Colonic mucosa (tissue), 4 donors: ENCODE measurements around the gene PPIL1. TPM values are rescaled to one million over a fixed set of nuclear protein-coding genes. Genes with fewer than 3 reads are reported as not detected.
A peak's percentile ranks its signal among the peaks of the same experiment; 100 is the strongest.

Experiments used
- DNase-seq: peaks from one replicate; pipeline ENCODE4 v3.0.0-alpha.2; 2020
- H3K27ac ChIP-seq: fragments of 200-600 bp; one replicate; pipeline ENCODE4 v1.8.0; 2021
- H3K27me3 ChIP-seq: fragments of 200-600 bp; one replicate; pipeline ENCODE4 v1.8.0; 2021
- H3K36me3 ChIP-seq: fragments of 200-600 bp; one replicate; pipeline ENCODE4 v1.8.0; 2021
- H3K4me1 ChIP-seq: fragments of 200-600 bp; one replicate; pipeline ENCODE4 v1.8.0; 2021; ENCODE audit warnings: mild to moderate bottlenecking
- H3K4me3 ChIP-seq: fragments of 200-600 bp; one replicate; pipeline ENCODE4 v1.8.0; 2021
- H3K9ac ChIP-seq, 2 donors: one replicate each; pipeline ENCODE4 v1.7.0; 2013; ENCODE audit warnings: control low read depth in 2 of 2, low read depth in 2 of 2, low read length in 2 of 2
- H3K9me3 ChIP-seq: fragments of 200-600 bp; one replicate; pipeline ENCODE4 v1.8.0; 2021
- intact Hi-C: fragments of 100-400 bp; cut with DNase I; formaldehyde crosslinking; loops from one replicate; pipeline ENCODE4 v1.14.1; 2022
- total RNA-seq, 2 donors: library from RNA; stranded (reverse); fragmentation: NEBNext Ultra II Directional in 1 of 2; extraction: Animal tissue kit (Norgen Biotek cat#: 25700) in 1 of 2; gene quantifications; one replicate each; pipeline ENCODE4 v1.2.1, GENCODE V29; 2021
- TF ChIP-seq, protein P1 (sequence below): fragments of 200-600 bp; IDR thresholded peaks from one replicate; pipeline ENCODE4 v1.8.0; 2022; ENCODE audit warnings: antibody characterized with exemption, mild to moderate bottlenecking
- donor health status: healthy.
- donor health status: DM: no; HTN: no; CAD: no.
- donor health status: DM: no; HTN: no; CAD: no.

Gene PPIL1
- total RNA-seq: 10 to 100 TPM in 1 of 2 donors, 1 to 10 TPM in 1; 9.9 to 23.6 TPM

GRCh38 chr6:36874443-36875249, at the start of gene PPIL1:
TSS of gene PPIL1 (minus strand) at chr6:36874803. CDS start at chr6:36874772, 31 bp downstream.
- H3K9ac ChIP-seq: peak within 1 kb of the TSS; percentile 74 to 90
- TF ChIP-seq, protein P1, sequence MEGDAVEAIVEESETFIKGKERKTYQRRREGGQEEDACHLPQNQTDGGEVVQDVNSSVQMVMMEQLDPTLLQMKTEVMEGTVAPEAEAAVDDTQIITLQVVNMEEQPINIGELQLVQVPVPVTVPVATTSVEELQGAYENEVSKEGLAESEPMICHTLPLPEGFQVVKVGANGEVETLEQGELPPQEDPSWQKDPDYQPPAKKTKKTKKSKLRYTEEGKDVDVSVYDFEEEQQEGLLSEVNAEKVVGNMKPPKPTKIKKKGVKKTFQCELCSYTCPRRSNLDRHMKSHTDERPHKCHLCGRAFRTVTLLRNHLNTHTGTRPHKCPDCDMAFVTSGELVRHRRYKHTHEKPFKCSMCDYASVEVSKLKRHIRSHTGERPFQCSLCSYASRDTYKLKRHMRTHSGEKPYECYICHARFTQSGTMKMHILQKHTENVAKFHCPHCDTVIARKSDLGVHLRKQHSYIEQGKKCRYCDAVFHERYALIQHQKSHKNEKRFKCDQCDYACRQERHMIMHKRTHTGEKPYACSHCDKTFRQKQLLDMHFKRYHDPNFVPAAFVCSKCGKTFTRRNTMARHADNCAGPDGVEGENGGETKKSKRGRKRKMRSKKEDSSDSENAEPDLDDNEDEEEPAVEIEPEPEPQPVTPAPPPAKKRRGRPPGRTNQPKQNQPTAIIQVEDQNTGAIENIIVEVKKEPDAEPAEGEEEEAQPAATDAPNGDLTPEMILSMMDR: no peak
- peak; percentile 88 for DNase-seq
- H3K36me3 ChIP-seq: no peaks in the 10 kb centered on the region
- no peaks in the 10 kb centered on the region for H3K9me3 ChIP-seq
- peaks cover 9% of the 10 kb centered on the region for H3K4me1 ChIP-seq
- no peaks in the 10 kb centered on the region for H3K27me3 ChIP-seq
- peak within 1 kb of the TSS; percentile 78 for H3K27ac ChIP-seq
- H3K4me3 ChIP-seq: peak within 1 kb of the TSS; percentile 79
- intact Hi-C loops: no loop called here

- H3K36me3 ChIP-seq: no peaks in the 10 kb centered on the region
- no peak overlapping the region for H3K27ac ChIP-seq
- DNase-seq: no peak
- TF ChIP-seq, protein P1: no peak
- no peaks in the 10 kb centered on the region for H3K9me3 ChIP-seq
- no peaks in the 10 kb centered on the region for H3K4me1 ChIP-seq
- no peaks in the 10 kb centered on the region for H3K27me3 ChIP-seq
- H3K4me3 ChIP-seq: no peak overlapping the region
- intact Hi-C loops: no loop called here
- no peak overlapping the region for H3K9ac ChIP-seq
These were observed 49.5 kb upstream of the PPIL1 start for GRCh38 chr6:36924131-36924530.

GRCh38 chr6:36920546-36920945, 45.9 kb upstream of the PPIL1 start:
- H3K9ac ChIP-seq: no peak overlapping the region
- no peaks in the 10 kb centered on the region for H3K27me3 ChIP-seq
- no peak for DNase-seq
- H3K27ac ChIP-seq: no peak overlapping the region
- no peaks in the 10 kb centered on the region for H3K9me3 ChIP-seq
- TF ChIP-seq, protein P1: no peak
- H3K4me3 ChIP-seq: no peak overlapping the region
- H3K4me1 ChIP-seq: no peaks in the 10 kb centered on the region
- intact Hi-C loops: no loop called here
- no peaks in the 10 kb centered on the region for H3K36me3 ChIP-seq

GRCh38 chr6:36920049-36920448, 45.4 kb upstream of the PPIL1 start:
- Histone ChIP-seq H3K27ac (no peak overlapping the region), H3K36me3 (no peaks in the 10 kb centered on the region), H3K9me3 (no peaks in the 10 kb centered on the region), H3K27me3 (no peaks in the 10 kb centered on the region), H3K9ac (no peak overlapping the region), H3K4me3 (no peak overlapping the region), H3K4me1 (no peaks in the 10 kb centered on the region)
- intact Hi-C loops: no loop called here
- TF ChIP-seq, protein P1: no peak
- DNase-seq: no peak

DNA sequence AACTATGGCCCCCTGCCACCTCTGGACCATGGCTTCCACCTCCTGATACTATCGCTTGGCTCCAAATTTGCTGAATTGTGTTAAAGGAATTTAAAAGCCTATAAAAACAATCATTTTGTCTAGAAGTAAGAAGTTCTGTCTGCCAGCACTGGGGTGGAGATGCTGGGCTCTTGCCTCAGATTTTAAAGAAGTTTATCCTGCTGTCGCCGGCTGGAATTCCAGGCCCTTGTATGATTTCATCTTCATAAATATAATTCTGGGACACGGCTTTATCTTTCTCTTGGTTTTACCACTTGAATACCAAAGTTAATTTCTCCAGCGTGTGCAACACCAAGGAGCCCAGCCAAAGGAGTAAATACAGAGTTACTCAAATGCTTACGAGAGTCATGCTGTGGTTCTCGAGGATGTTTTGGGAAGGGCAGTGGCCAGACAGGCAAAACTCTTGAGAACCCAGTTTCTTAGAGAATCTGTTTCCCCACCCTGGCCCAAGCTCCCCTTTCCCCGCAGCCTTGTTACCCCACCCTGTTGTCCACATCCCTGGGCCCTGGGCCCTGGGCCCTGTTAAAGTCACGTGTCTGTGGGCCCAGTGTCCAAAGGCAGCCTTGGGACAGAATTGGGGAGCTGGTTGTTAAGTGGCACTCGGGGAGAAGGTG, 43.1 kb upstream of the PPIL1 start:
- no peak for DNase-seq
- TF ChIP-seq, protein P1: no peak

More for the DNA sequence above, 43.1 kb upstream of the PPIL1 start:
- Histone ChIP-seq H3K36me3 (no peaks in the 10 kb centered on the region), H3K4me1 (peaks cover 4% of the 10 kb centered on the region), H3K9me3 (no peaks in the 10 kb centered on the region), H3K9ac (no peak overlapping the region), H3K4me3 (no peak overlapping the region), H3K27ac (peak overlapping the region; percentile 34), H3K27me3 (no peaks in the 10 kb centered on the region)
- intact Hi-C loops: no loop called here
